KMS-11 (cell line): ENCODE data around the gene PDE8B.

Source experiments
- H2AFZ ChIP-seq: fragments of 200-600 bp; sonication (generic); 2 replicates; pipeline ENCODE4 v1.6.1; 2016; ENCODE audit warnings: antibody characterized with exemption, mixed run types, low read depth
- H3K27ac ChIP-seq: fragments of 200-600 bp; sonication (generic); 2 replicates; pipeline ENCODE4 v1.6.1; 2016; ENCODE audit warnings: mild to moderate bottlenecking, mixed run types
- H3K27me3 ChIP-seq: fragments of 200-600 bp; sonication (generic); 2 replicates; pipeline ENCODE4 v1.6.1; 2017; ENCODE audit warnings: mild to moderate bottlenecking, low read depth, mixed run types, moderate library complexity; ENCODE audit not compliant: insufficient read depth
- H3K36me3 ChIP-seq: fragments of 200-600 bp; sonication (generic); 2 replicates; pipeline ENCODE4 v1.6.1; 2017; ENCODE audit warnings: mild to moderate bottlenecking, mixed run types; ENCODE audit not compliant: insufficient read depth
- H3K4me1 ChIP-seq: fragments of 200-600 bp; sonication (generic); 2 replicates; pipeline ENCODE4 v1.6.1; 2016; ENCODE audit warnings: mild to moderate bottlenecking, low read depth, mixed run types; ENCODE audit not compliant: poor library complexity, severe bottlenecking
- H3K4me2 ChIP-seq: fragments of 200-600 bp; sonication (generic); 2 replicates; pipeline ENCODE4 v1.7.0; 2016; ENCODE audit warnings: mild to moderate bottlenecking, mixed run types
- H3K4me3 ChIP-seq: fragments of 200-600 bp; sonication (generic); IDR thresholded peaks from 2 replicates; pipeline ENCODE4 v1.6.1; 2017; ENCODE audit warnings: low read depth, low read length, mixed read lengths; ENCODE audit not compliant: insufficient read depth
- H3K79me2 ChIP-seq: fragments of 200-600 bp; sonication (generic); 2 replicates; pipeline ENCODE4 v1.6.1; 2016; ENCODE audit warnings: low read depth, mixed run types; ENCODE audit not compliant: insufficient read depth
- H3K9ac ChIP-seq: fragments of 200-600 bp; sonication (generic); 2 replicates; pipeline ENCODE4 v1.6.1; 2016; ENCODE audit warnings: mild to moderate bottlenecking, mixed run types
- H4K20me1 ChIP-seq: fragments of 200-600 bp; sonication (generic); 2 replicates; pipeline ENCODE4 v1.6.1; 2016; ENCODE audit warnings: mild to moderate bottlenecking, mixed run types; ENCODE audit not compliant: insufficient read depth
- TF ChIP-seq, protein P1 (sequence below): fragments of 200-600 bp; sonication (generic); conservative IDR thresholded peaks from 2 replicates; pipeline ENCODE4 v1.6.1; 2017; ENCODE audit warnings: low read depth, mild to moderate bottlenecking, antibody characterized with exemption, low read length, moderate library complexity, mixed read lengths

The PDE8B gene

DNA sequence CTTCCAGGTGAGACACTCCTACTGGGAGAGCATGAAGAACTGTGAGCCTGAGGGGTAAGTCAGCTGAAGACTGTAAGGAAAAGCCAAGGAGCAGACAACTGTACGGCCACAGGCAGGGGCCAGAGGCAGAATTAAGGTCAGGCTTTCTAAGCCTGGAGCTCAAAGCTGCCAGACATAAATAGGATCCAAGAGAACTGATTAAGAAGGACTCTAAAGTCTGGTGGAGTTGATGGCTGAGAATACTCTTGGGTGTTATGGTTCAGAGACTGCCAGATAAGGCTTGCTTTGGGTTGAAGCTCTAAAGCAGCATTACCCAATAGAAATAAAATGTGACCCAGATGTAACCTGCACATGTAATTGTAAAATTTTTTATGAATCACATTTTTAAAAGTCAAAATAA, 12.2 kb downstream of the PDE8B start:
- Histone ChIP-seq H3K4me1 (no peaks in the 10 kb centered on the region), H2AFZ (no peak overlapping the region), H3K27ac (no peak overlapping the region), H3K4me3 (no peak overlapping the region), H3K27me3 (no peaks in the 10 kb centered on the region), H3K4me2 (no peak overlapping the region), H4K20me1 (no peaks in the 10 kb centered on the region), H3K36me3 (no peaks in the 10 kb centered on the region), H3K9ac (no peak overlapping the region), H3K79me2 (no peaks in the 10 kb centered on the region)
- TF ChIP-seq, protein P1, sequence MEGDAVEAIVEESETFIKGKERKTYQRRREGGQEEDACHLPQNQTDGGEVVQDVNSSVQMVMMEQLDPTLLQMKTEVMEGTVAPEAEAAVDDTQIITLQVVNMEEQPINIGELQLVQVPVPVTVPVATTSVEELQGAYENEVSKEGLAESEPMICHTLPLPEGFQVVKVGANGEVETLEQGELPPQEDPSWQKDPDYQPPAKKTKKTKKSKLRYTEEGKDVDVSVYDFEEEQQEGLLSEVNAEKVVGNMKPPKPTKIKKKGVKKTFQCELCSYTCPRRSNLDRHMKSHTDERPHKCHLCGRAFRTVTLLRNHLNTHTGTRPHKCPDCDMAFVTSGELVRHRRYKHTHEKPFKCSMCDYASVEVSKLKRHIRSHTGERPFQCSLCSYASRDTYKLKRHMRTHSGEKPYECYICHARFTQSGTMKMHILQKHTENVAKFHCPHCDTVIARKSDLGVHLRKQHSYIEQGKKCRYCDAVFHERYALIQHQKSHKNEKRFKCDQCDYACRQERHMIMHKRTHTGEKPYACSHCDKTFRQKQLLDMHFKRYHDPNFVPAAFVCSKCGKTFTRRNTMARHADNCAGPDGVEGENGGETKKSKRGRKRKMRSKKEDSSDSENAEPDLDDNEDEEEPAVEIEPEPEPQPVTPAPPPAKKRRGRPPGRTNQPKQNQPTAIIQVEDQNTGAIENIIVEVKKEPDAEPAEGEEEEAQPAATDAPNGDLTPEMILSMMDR, result no peak

DNA sequence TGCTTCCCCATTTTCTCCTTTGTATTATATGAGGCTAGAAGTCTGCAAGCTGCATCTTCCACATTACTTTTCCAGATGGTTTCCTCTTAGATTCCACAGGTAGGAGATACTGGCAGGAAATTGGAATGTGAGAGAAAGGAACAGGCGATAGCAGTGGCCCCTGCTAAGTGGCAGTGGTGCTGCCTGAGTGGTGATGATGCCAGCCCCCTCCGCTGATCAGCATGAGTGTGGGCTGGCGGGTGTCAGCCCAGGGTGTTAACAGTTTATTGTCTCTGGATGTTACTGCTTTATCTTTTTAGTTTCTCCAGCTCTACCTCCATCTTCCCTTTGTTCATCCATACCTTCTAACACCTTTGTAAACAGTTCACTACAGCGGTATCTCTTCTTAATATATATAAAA, 13.2 kb downstream of the PDE8B start:
- TF ChIP-seq, protein P1, result no peak
- H3K27ac ChIP-seq, result no peak overlapping the region
- no peaks in the 10 kb centered on the region for H3K27me3 ChIP-seq
- no peaks in the 10 kb centered on the region for H3K79me2 ChIP-seq
- no peak overlapping the region for H3K4me3 ChIP-seq
- H2AFZ ChIP-seq, result no peak overlapping the region
- no peak overlapping the region for H3K9ac ChIP-seq
- no peaks in the 10 kb centered on the region for H3K36me3 ChIP-seq
- no peaks in the 10 kb centered on the region for H4K20me1 ChIP-seq
- no peak overlapping the region for H3K4me2 ChIP-seq
- H3K4me1 ChIP-seq, result no peaks in the 10 kb centered on the region

DNA sequence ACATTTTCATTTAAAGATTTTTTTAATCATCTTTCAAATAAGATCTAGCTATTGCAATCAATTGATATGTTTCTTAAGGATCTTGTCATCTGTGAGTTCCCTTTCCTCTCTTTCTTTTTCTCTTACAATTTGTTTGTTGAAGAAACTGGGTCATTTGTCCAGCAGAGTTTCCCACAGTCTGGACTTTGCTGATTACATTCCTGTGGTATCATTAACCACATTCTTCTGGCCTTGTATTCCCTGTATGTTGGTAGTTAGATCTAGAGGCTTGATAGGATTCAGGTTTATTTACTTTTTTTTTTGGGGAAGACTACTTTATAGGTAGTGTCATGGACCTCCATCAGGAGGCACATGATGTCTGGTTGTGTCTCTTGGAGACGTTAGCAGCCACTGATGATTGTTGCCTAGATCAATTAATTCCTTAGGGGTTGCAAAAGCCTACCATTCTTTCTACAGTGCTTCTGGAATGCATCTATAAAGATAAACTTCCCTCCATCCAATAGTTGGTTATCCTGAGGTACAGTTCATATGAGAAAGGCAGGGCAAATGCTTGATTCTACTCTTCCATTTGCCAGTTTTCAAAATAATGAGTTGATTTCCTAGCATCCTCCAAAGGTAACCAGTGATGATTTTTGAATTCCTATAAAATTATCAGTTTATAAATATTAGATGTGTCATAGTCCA, 14.3 kb downstream of the PDE8B start:
- Histone ChIP-seq H3K27me3 (no peaks in the 10 kb centered on the region), H3K9ac (no peak overlapping the region), H2AFZ (no peak overlapping the region), H4K20me1 (no peaks in the 10 kb centered on the region), H3K4me3 (no peak overlapping the region), H3K36me3 (no peaks in the 10 kb centered on the region), H3K4me1 (no peaks in the 10 kb centered on the region), H3K79me2 (no peaks in the 10 kb centered on the region), H3K27ac (no peak overlapping the region), H3K4me2 (no peak overlapping the region)
- TF ChIP-seq, protein P1, result no peak

DNA sequence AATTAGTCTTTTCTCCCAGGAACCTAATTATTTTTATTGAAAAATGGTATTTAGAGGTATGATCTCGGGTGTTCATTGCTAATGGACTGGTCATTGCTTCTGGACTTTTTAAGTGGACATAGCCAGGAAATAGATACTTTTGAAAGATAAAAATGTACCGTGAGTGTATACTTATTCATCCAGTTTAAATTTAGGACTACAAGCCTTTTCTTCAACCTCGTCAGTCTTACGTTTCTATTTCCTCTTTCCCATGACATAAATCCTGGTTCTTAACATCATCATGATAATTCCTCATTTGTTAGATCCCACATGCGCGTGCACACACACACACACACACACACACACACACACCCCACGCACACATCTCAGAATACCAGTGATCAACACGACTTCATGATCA, 15.1 kb downstream of the PDE8B start:
- H3K27me3 ChIP-seq, result no peaks in the 10 kb centered on the region
- no peak overlapping the region for H3K9ac ChIP-seq
- H3K4me1 ChIP-seq, result no peaks in the 10 kb centered on the region
- no peaks in the 10 kb centered on the region for H3K79me2 ChIP-seq
- no peak overlapping the region for H3K4me3 ChIP-seq
- no peaks in the 10 kb centered on the region for H3K36me3 ChIP-seq
- no peak overlapping the region for H3K4me2 ChIP-seq
- no peaks in the 10 kb centered on the region for H4K20me1 ChIP-seq
- TF ChIP-seq, protein P1, result no peak
- no peak overlapping the region for H2AFZ ChIP-seq
- H3K27ac ChIP-seq, result no peak overlapping the region
